ENCODE data around the gene KCNH1.

DNA sequence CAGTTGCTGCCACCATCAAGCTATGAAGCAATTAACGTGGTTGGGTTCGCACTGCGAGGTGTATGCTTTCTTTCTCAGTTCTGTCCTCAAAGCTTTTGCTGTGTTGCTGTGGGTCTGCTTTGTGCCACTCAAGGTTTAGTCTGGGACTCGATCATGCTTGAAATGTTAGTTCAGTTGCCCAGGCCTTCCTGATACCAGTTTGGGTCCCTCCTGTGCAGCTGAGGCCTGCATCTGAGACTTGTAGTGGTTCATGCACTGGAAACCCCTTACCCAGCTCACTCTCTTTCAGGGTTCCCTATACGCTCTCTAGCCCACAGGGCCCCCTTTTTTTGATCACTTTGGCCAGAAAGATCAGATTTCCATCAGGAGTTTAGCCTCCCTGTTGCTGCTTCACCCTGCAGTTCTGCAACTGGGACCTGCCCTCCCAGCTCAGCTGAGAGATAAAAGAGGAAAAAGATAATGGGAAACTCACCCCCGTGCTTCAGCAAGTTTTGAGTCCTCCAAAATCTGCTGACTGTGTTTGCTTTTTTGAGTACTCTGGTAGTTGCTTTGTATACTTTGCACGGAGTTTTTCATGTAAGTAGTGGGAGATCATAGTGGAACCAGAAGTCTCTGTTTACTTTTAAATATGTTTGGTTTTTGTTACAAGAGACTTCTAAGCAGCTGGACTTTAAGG lies 488.2 kb downstream of the KCNH1 start:
- no peak for TF ChIP-seq CTCF (IDR thresholded peaks at IDR 0.05; ENCODE audit: insufficient read depth, low read depth, low read length)
- TF ChIP-seq EZH2 (IDR thresholded peaks at IDR 0.05; ENCODE audit: insufficient read depth, low read length) = no peak

Data from astrocyte (in vitro differentiated cells and primary cell).